Glutamatergic neuron (in vitro differentiated cells): ENCODE results near the gene CSNK1G1. TPM values are rescaled to one million over a fixed set of nuclear protein-coding genes. Genes with fewer than 3 reads are reported as not detected.

Source experiments
- DNase-seq: peaks from one replicate; pipeline ENCODE4 v3.0.0; 2022
- H3K27ac Mint-ChIP-seq: one replicate; pipeline ENCODE4 v1.8.0; 2020; ENCODE audit warnings: mild to moderate bottlenecking, mixed read lengths, inconsistent platforms; ENCODE audit not compliant: unreplicated experiment
- H3K27me3 Mint-ChIP-seq: one replicate; pipeline ENCODE4 v1.8.0; 2020; ENCODE audit warnings: mild to moderate bottlenecking, moderate library complexity, mixed read lengths, inconsistent platforms; ENCODE audit not compliant: unreplicated experiment
- H3K36me3 Mint-ChIP-seq: one replicate; pipeline ENCODE4 v1.8.0; 2020; ENCODE audit warnings: mild to moderate bottlenecking, mixed read lengths, inconsistent platforms; ENCODE audit not compliant: unreplicated experiment
- H3K4me1 Mint-ChIP-seq: one replicate; pipeline ENCODE4 v1.8.0; 2020; ENCODE audit warnings: mild to moderate bottlenecking, low read depth, mixed read lengths, inconsistent platforms; ENCODE audit not compliant: unreplicated experiment
- H3K4me3 Mint-ChIP-seq: one replicate; pipeline ENCODE4 v1.8.0; 2020; ENCODE audit warnings: mild to moderate bottlenecking, mixed read lengths, inconsistent platforms; ENCODE audit not compliant: unreplicated experiment
- H3K9me3 Mint-ChIP-seq: one replicate; pipeline ENCODE4 v1.8.0; 2020; ENCODE audit warnings: mild to moderate bottlenecking, moderate library complexity, mixed read lengths, inconsistent platforms; ENCODE audit not compliant: unreplicated experiment
- CTCF ChIP-seq: fragments of 200-600 bp; sonication (generic); IDR thresholded peaks from one replicate; pipeline ENCODE4 v1.5.0; 2021; ENCODE audit not compliant: partially characterized antibody, unreplicated experiment
- total RNA-seq: library from RNA; stranded (reverse); fragmentation: NEBNext Ultra II Directional; extraction: Animal tissue kit (Norgen Biotek cat#: 25700); gene quantifications from one replicate; pipeline ENCODE4 v1.2.1, GENCODE V29; 2021; ENCODE audit not compliant: unreplicated experiment

The CSNK1G1 gene
- total RNA-seq, 1 donor from 2014 or later, result 34.2 TPM

- Mint-ChIP-seq H3K27ac (no peak overlapping the region), H3K4me3 (no peak overlapping the region), H3K9me3 (peaks cover 5% of the 10 kb centered on the region), H3K27me3 (peaks cover 4% of the 10 kb centered on the region), H3K36me3 (no peaks in the 10 kb centered on the region), H3K4me1 (peaks cover 2% of the 10 kb centered on the region)
- TF ChIP-seq CTCF, result no peak
- DNase-seq, result no peak
Measured at GRCh38 chr15:64146041-64146440, 209.9 kb downstream of the CSNK1G1 start.

- no peak overlapping the region for H3K4me3 Mint-ChIP-seq
- DNase-seq, result no peak
- TF ChIP-seq CTCF, result no peak
- H3K36me3 Mint-ChIP-seq, result no peaks in the 10 kb centered on the region
- H3K27ac Mint-ChIP-seq, result peak overlapping the region; percentile 28
- H3K27me3 Mint-ChIP-seq, result no peaks in the 10 kb centered on the region
- no peaks in the 10 kb centered on the region for H3K4me1 Mint-ChIP-seq
- peaks cover 4% of the 10 kb centered on the region for H3K9me3 Mint-ChIP-seq
Measured at GRCh38 chr15:64144565-64145281, 211.2 kb downstream of the CSNK1G1 start.

- no peak for DNase-seq
- TF ChIP-seq CTCF, result no peak
- no peaks in the 10 kb centered on the region for H3K4me1 Mint-ChIP-seq
- no peak overlapping the region for H3K27ac Mint-ChIP-seq
- no peak overlapping the region for H3K4me3 Mint-ChIP-seq
- H3K9me3 Mint-ChIP-seq, result peaks cover 2% of the 10 kb centered on the region
- H3K27me3 Mint-ChIP-seq, result no peaks in the 10 kb centered on the region
- no peaks in the 10 kb centered on the region for H3K36me3 Mint-ChIP-seq
Measured at GRCh38 chr15:64144192-64144564, 211.8 kb downstream of the CSNK1G1 start.

- H3K27ac Mint-ChIP-seq, result no peak overlapping the region
- H3K36me3 Mint-ChIP-seq, result no peaks in the 10 kb centered on the region
- no peak for DNase-seq
- H3K9me3 Mint-ChIP-seq, result peaks cover 2% of the 10 kb centered on the region
- H3K27me3 Mint-ChIP-seq, result no peaks in the 10 kb centered on the region
- no peak for TF ChIP-seq CTCF
- no peak overlapping the region for H3K4me3 Mint-ChIP-seq
- H3K4me1 Mint-ChIP-seq, result no peaks in the 10 kb centered on the region
Measured at GRCh38 chr15:64143276-64143675, 212.7 kb downstream of the CSNK1G1 start.

- H3K4me3 Mint-ChIP-seq, result no peak overlapping the region
- H3K9me3 Mint-ChIP-seq, result no peaks in the 10 kb centered on the region
- H3K4me1 Mint-ChIP-seq, result no peaks in the 10 kb centered on the region
- H3K36me3 Mint-ChIP-seq, result no peaks in the 10 kb centered on the region
- DNase-seq, result no peak
- no peaks in the 10 kb centered on the region for H3K27me3 Mint-ChIP-seq
- no peak overlapping the region for H3K27ac Mint-ChIP-seq
- no peak for TF ChIP-seq CTCF
Measured at GRCh38 chr15:64141798-64142512, 214.0 kb downstream of the CSNK1G1 start.
